Mucosa of rectum (tissue), 2 donors: ENCODE measurements around the gene N4BP2.
"Not testable (repeated sequence)": the region's sequence is repeated elsewhere in the genome, so short reads cannot be mapped to it uniquely, and the experiment has no call there.

Experiments
- H3K27ac ChIP-seq, 2 donors: one replicate each; pipeline ENCODE4 v1.7.0; 2013; ENCODE audit warnings: inconsistent platforms in 2 of 2, low read depth in 2 of 2, low read length in 2 of 2
- H3K27me3 ChIP-seq, 2 donors: one replicate each; pipeline ENCODE4 v1.7.0; 2013; ENCODE audit warnings: low read length in 2 of 2; ENCODE audit not compliant: control insufficient read depth in 2 of 2, insufficient read depth in 2 of 2
- H3K36me3 ChIP-seq, 2 donors: one replicate each; pipeline ENCODE4 v1.7.0; 2013; ENCODE audit warnings: low read length in 2 of 2; ENCODE audit not compliant: control insufficient read depth in 2 of 2, insufficient read depth in 2 of 2
- H3K4me1 ChIP-seq, 2 donors: one replicate each; pipeline ENCODE4 v1.7.0; 2013; ENCODE audit warnings: low read length in 2 of 2, mild to moderate bottlenecking in 1 of 2; ENCODE audit not compliant: control insufficient read depth in 2 of 2, insufficient read depth in 2 of 2
- H3K4me3 ChIP-seq, 2 donors: one replicate each; pipeline ENCODE4 v1.7.0; 2013; ENCODE audit warnings: low read length in 2 of 2
- H3K9ac ChIP-seq, 2 donors: one replicate each; pipeline ENCODE4 v1.7.0; 2013; ENCODE audit warnings: low read length in 2 of 2, low read depth in 1 of 2, mild to moderate bottlenecking in 1 of 2
- H3K9me3 ChIP-seq, 2 donors: one replicate each; pipeline ENCODE4 v1.7.0; 2013; ENCODE audit warnings: low read length in 2 of 2; ENCODE audit not compliant: control insufficient read depth in 2 of 2
- donor health status: healthy.
- donor health status: Normal muscosa, but diverticular disease.

N4BP2 gene

GRCh38 chr4:40144716-40145115 is 88.1 kb downstream of the N4BP2 start:
- no peak overlapping the region for H3K4me3 ChIP-seq
- H3K4me1 ChIP-seq, result no peaks in the 10 kb centered on the region
- H3K9ac ChIP-seq, result no peak overlapping the region
- no peaks in the 10 kb centered on the region for H3K27me3 ChIP-seq
- no peaks in the 10 kb centered on the region for H3K9me3 ChIP-seq
- H3K27ac ChIP-seq, result no peak overlapping the region
- H3K36me3 ChIP-seq, result peaks cover 3 to 5% of the 10 kb centered on the region in 2 donors

DNA sequence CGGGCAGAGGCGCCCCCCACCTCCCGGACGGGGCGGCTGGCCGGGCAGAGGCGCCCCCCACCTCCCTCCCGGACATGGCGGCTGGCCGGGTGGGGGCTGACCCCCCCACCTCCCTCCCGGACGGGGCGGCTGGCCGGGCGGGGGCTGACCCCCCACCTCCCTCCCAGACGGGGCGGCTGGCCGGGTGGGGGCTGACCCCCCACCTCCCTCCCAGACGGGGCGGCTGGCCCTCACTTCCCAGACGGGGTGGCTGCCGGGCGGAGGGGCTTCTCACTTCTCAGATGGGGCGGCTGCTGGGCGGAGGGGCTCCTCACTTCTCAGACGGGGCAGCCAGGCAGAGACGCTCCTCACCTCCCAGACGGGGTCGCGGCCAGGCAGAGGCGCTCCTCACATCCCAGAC is 90.8 kb downstream of the N4BP2 start:
- not testable (repeated sequence) for H3K9me3 ChIP-seq, H3K27ac ChIP-seq, H3K36me3 ChIP-seq, H3K4me3 ChIP-seq, H3K4me1 ChIP-seq, H3K27me3 ChIP-seq, H3K9ac ChIP-seq

GRCh38 chr4:40149960-40150385 is 93.3 kb downstream of the N4BP2 start:
- H3K9me3 ChIP-seq, result no peaks in the 10 kb centered on the region
- H3K36me3 ChIP-seq, result no peaks in the 10 kb centered on the region
- H3K9ac ChIP-seq, result no peak overlapping the region
- H3K4me1 ChIP-seq, result no peaks in the 10 kb centered on the region
- H3K27me3 ChIP-seq, result no peaks in the 10 kb centered on the region
- no peak overlapping the region for H3K4me3 ChIP-seq
- no peak overlapping the region for H3K27ac ChIP-seq

GRCh38 chr4:40150932-40151331 is 94.3 kb downstream of the N4BP2 start:
- H3K27me3 ChIP-seq, result no peaks in the 10 kb centered on the region

GRCh38 chr4:40152637-40153036 is 96.0 kb downstream of the N4BP2 start:
- Histone ChIP-seq H3K4me3 (no peak overlapping the region), H3K9me3 (no peaks in the 10 kb centered on the region), H3K27me3 (no peaks in the 10 kb centered on the region), H3K9ac (no peak overlapping the region), H3K4me1 (no peaks in the 10 kb centered on the region), H3K36me3 (no peaks in the 10 kb centered on the region), H3K27ac (no peak overlapping the region)

More at GRCh38 chr4:40150932-40151331, 94.3 kb downstream of the N4BP2 start:
- Histone ChIP-seq H3K9ac (no peak overlapping the region), H3K27ac (no peak overlapping the region), H3K9me3 (no peaks in the 10 kb centered on the region), H3K4me1 (no peaks in the 10 kb centered on the region), H3K4me3 (no peak overlapping the region), H3K36me3 (no peaks in the 10 kb centered on the region)

DNA sequence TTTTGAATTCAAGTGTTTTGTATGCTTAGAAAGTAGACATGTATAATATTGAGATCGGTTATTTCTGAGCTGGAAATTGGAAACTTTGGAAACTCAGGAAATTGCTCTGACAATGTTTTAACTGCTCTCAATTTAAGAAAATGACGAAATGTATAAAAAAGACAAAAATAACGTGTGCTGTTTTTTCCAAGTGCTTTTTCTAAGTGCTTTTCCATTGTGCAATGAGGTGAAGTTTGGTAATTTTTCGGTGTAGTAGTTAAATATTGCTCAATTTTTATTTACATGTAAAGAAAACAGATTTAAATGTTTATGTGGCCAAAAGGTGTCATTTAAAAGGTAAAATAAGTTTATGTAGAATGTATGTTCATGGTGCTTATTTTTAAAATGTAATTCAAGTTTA is 100.8 kb downstream of the N4BP2 start:
- Histone ChIP-seq H3K36me3 (no peaks in the 10 kb centered on the region), H3K27me3 (no peaks in the 10 kb centered on the region), H3K9ac (no peak overlapping the region), H3K4me3 (no peak overlapping the region), H3K9me3 (no peaks in the 10 kb centered on the region), H3K27ac (no peak overlapping the region), H3K4me1 (no peaks in the 10 kb centered on the region)

- Histone ChIP-seq H3K4me3 (no peak overlapping the region), H3K9me3 (no peaks in the 10 kb centered on the region), H3K36me3 (no peaks in the 10 kb centered on the region), H3K9ac (no peak overlapping the region), H3K4me1 (no peaks in the 10 kb centered on the region), H3K27me3 (no peaks in the 10 kb centered on the region), H3K27ac (no peak overlapping the region)
Observed at GRCh38 chr4:40160258-40160657, 103.6 kb downstream of the N4BP2 start.

- H3K9me3 ChIP-seq, result no peaks in the 10 kb centered on the region
- no peak overlapping the region for H3K9ac ChIP-seq
- H3K4me1 ChIP-seq, result no peaks in the 10 kb centered on the region
- no peaks in the 10 kb centered on the region for H3K27me3 ChIP-seq
- no peak overlapping the region for H3K27ac ChIP-seq
- H3K4me3 ChIP-seq, result no peak overlapping the region
- H3K36me3 ChIP-seq, result no peaks in the 10 kb centered on the region
Observed at GRCh38 chr4:40164459-40164858, 107.8 kb downstream of the N4BP2 start.

DNA sequence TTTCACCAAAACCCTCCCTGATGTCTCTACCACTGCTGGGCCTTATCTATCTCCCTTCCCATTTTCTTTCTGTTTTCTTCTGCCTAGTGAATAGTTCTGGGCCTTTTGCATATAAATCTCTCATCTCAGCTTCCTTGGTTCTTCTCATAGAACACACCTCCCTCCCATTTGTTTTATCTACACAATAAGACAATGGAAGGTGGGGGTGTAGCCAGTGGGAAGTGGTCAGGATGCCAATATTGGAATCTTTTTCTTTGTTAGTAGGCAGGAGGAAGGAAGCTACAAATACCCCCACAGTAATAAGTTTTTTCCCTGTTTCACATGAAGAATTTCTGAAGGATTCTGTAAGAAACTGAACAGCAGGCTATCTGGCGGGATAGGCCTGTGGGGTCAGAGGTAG is 109.3 kb downstream of the N4BP2 start:
- no peaks in the 10 kb centered on the region for H3K4me1 ChIP-seq
- H3K9me3 ChIP-seq, result no peaks in the 10 kb centered on the region
- H3K27me3 ChIP-seq, result no peaks in the 10 kb centered on the region
- no peak overlapping the region for H3K27ac ChIP-seq
- H3K36me3 ChIP-seq, result no peaks in the 10 kb centered on the region
- no peak overlapping the region for H3K9ac ChIP-seq
- H3K4me3 ChIP-seq, result no peak overlapping the region

- Histone ChIP-seq H3K9ac (no peak overlapping the region), H3K36me3 (no peaks in the 10 kb centered on the region), H3K27ac (no peak overlapping the region), H3K4me1 (no peaks in the 10 kb centered on the region), H3K4me3 (no peak overlapping the region), H3K9me3 (no peaks in the 10 kb centered on the region), H3K27me3 (no peaks in the 10 kb centered on the region)
Observed at GRCh38 chr4:40168070-40168469, 111.4 kb downstream of the N4BP2 start.

GRCh38 chr4:40170588-40170987 is 113.9 kb downstream of the N4BP2 start:
- Histone ChIP-seq H3K4me3 (no peak overlapping the region), H3K9me3 (no peaks in the 10 kb centered on the region), H3K4me1 (no peaks in the 10 kb centered on the region), H3K27me3 (no peaks in the 10 kb centered on the region), H3K9ac (no peak overlapping the region), H3K27ac (no peak overlapping the region), H3K36me3 (no peaks in the 10 kb centered on the region)
